ENCODE measurements around the gene INPP5A.

Gene INPP5A

GRCh38 chr10:132517951-132518521, 19.6 kb upstream of the INPP5A start:
- Histone ChIP-seq H3K9me2 (replicated peaks; ENCODE audit: low read depth, low read length) (no peaks in the 10 kb centered on the region), H3K4me3 (ENCODE audit: low read length, poor library complexity, severe bottlenecking) (no peak overlapping the region), H4K20me1 (ENCODE audit: insufficient read depth, low read length, poor library complexity, severe bottlenecking) (no peaks in the 10 kb centered on the region), H3K27me3 (ENCODE audit: insufficient read depth, low read length, poor library complexity, severe bottlenecking) (no peaks in the 10 kb centered on the region), H3K4me2 (ENCODE audit: low read depth, low read length, poor library complexity, severe bottlenecking) (no peak overlapping the region), H3K4me1 (ENCODE audit: insufficient read depth, low read length, poor library complexity, severe bottlenecking) (peaks cover 15% of the 10 kb centered on the region), H3K9me3 (ENCODE audit: insufficient read depth, low read depth, low read length) (no peaks in the 10 kb centered on the region), H3K36me3 (ENCODE audit: insufficient read depth, low read length) (no peaks in the 10 kb centered on the region), H3F3A (ENCODE audit: low read depth) (no peaks in the 10 kb centered on the region), H2AFZ (ENCODE audit: low read length) (no peak overlapping the region), H3K79me2 (ENCODE audit: insufficient read depth, low read length) (no peaks in the 10 kb centered on the region), H3K9ac (ENCODE audit: low read depth, low read length, poor library complexity, severe bottlenecking) (no peak overlapping the region)
- TF ChIP-seq CTCF (conservative IDR thresholded peaks at IDR 0.05; ENCODE audit: low read length) (no peak), EZH2phosphoT487 (IDR thresholded peaks at IDR 0.05; ENCODE audit: borderline replicate concordance) (no peak)

- H3K4me3 ChIP-seq (ENCODE audit: low read length, poor library complexity, severe bottlenecking): no peak overlapping the region
- H3K27me3 ChIP-seq (ENCODE audit: insufficient read depth, low read length, poor library complexity, severe bottlenecking): no peaks in the 10 kb centered on the region
- H3F3A ChIP-seq (ENCODE audit: low read depth): no peaks in the 10 kb centered on the region
- H3K9me2 ChIP-seq (replicated peaks; ENCODE audit: low read depth, low read length): no peaks in the 10 kb centered on the region
- no peak for TF ChIP-seq CTCF (conservative IDR thresholded peaks at IDR 0.05; ENCODE audit: low read length)
- H4K20me1 ChIP-seq (ENCODE audit: insufficient read depth, low read length, poor library complexity, severe bottlenecking): no peaks in the 10 kb centered on the region
- H3K9me3 ChIP-seq (ENCODE audit: insufficient read depth, low read depth, low read length): no peaks in the 10 kb centered on the region
- no peak overlapping the region for H3K9ac ChIP-seq (ENCODE audit: low read depth, low read length, poor library complexity, severe bottlenecking)
- H3K4me1 ChIP-seq (ENCODE audit: insufficient read depth, low read length, poor library complexity, severe bottlenecking): peaks cover 15% of the 10 kb centered on the region
- H3K36me3 ChIP-seq (ENCODE audit: insufficient read depth, low read length): no peaks in the 10 kb centered on the region
- no peak overlapping the region for H3K4me2 ChIP-seq (ENCODE audit: low read depth, low read length, poor library complexity, severe bottlenecking)
- no peaks in the 10 kb centered on the region for H3K79me2 ChIP-seq (ENCODE audit: insufficient read depth, low read length)
- no peak overlapping the region for H2AFZ ChIP-seq (ENCODE audit: low read length)
Observed at GRCh38 chr10:132518572-132519381, 18.8 kb upstream of the INPP5A start.

GRCh38 chr10:132519382-132520176, 18.0 kb upstream of the INPP5A start:
- H2AFZ ChIP-seq (ENCODE audit: low read length): no peak overlapping the region
- peaks cover 15% of the 10 kb centered on the region for H3K4me1 ChIP-seq (ENCODE audit: insufficient read depth, low read length, poor library complexity, severe bottlenecking)
- H3K4me2 ChIP-seq (ENCODE audit: low read depth, low read length, poor library complexity, severe bottlenecking): no peak overlapping the region
- no peaks in the 10 kb centered on the region for H3K79me2 ChIP-seq (ENCODE audit: insufficient read depth, low read length)
- no peaks in the 10 kb centered on the region for H3F3A ChIP-seq (ENCODE audit: low read depth)
- H4K20me1 ChIP-seq (ENCODE audit: insufficient read depth, low read length, poor library complexity, severe bottlenecking): no peaks in the 10 kb centered on the region
- no peaks in the 10 kb centered on the region for H3K27me3 ChIP-seq (ENCODE audit: insufficient read depth, low read length, poor library complexity, severe bottlenecking)
- no peak overlapping the region for H3K4me3 ChIP-seq (ENCODE audit: low read length, poor library complexity, severe bottlenecking)
- TF ChIP-seq EZH2phosphoT487 (IDR thresholded peaks at IDR 0.05; ENCODE audit: borderline replicate concordance) (no peak), CTCF (conservative IDR thresholded peaks at IDR 0.05; ENCODE audit: low read length) (no peak)
- no peaks in the 10 kb centered on the region for H3K36me3 ChIP-seq (ENCODE audit: insufficient read depth, low read length)
- no peak overlapping the region for H3K9ac ChIP-seq (ENCODE audit: low read depth, low read length, poor library complexity, severe bottlenecking)
- no peaks in the 10 kb centered on the region for H3K9me3 ChIP-seq (ENCODE audit: insufficient read depth, low read depth, low read length)
- no peaks in the 10 kb centered on the region for H3K9me2 ChIP-seq (replicated peaks; ENCODE audit: low read depth, low read length)

Data from Loucy (cell line).